ENCODE results near the gene ANKRD52. TPM values are rescaled to one million over a fixed set of nuclear protein-coding genes. Genes with fewer than 3 reads are reported as not detected.

ANKRD52 gene
- total and polyA plus RNA-seq, 10 of the 15 experiments (the other 5 are each of a cell fraction or from before 2014, with no cell fraction given) = 0.90 to 55.3 (median 16.1) TPM

DNA sequence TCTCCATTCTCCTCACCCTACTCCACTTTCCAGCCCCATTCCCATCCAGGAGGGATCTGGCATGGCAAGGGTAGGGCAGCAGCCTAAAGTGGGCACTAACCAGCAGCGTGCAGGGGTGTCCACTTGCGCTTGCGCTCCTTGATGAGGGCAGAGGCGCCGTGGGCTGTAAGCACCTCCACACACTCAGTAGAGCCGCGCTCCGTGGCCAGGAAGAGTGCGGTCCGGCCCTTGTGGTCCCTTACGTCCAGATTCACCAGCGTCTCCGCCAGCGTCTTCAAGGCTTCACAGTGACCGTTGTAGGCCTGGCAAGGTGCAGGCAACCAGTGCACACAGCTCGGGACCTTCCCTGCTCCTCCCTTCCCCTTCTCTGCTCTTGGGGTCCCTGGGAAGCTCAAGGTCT is 10.3 kb downstream of the ANKRD52 start:
- Histone ChIP-seq H3K36me3 (ENCODE audit: control insufficient read depth in 2 of 2, insufficient read depth in 2 of 2, low read length in 1 of 2) (peaks cover 20 to 33% of the 10 kb centered on the region in 2 experiments), H3K4me1 (ENCODE audit: control insufficient read depth, insufficient read depth, low read length) (no peaks in the 10 kb centered on the region), H2AFZ (ENCODE audit: control insufficient read depth, low read depth, low read length) (no peak overlapping the region), H3K27ac (ENCODE audit: control insufficient read depth, insufficient read depth) (no peak overlapping the region), H3K4me2 (ENCODE audit: control insufficient read depth, insufficient read depth) (no peak overlapping the region), H3K27me3 (replicated peaks in 1 of 2; ENCODE audit: control insufficient read depth in 2 of 2, insufficient read depth in 2 of 2, low read length in 1 of 2) (no peaks in the 10 kb centered on the region), H3K79me2 (ENCODE audit: control insufficient read depth, insufficient read depth, low read length) (no peaks in the 10 kb centered on the region), H4K20me1 (ENCODE audit: control insufficient read depth, insufficient read depth) (no peaks in the 10 kb centered on the region), H3K9ac (ENCODE audit: control insufficient read depth, insufficient read depth, low read length) (no peak overlapping the region), H3K4me3 (no peak overlapping the region), H3K9me3 (replicated peaks; ENCODE audit: control insufficient read depth, insufficient read depth, low read length) (no peaks in the 10 kb centered on the region)
- whole genome bisulfite sequencing (ENCODE audit: insufficient coverage, insufficient replicate concordance, low lambda C conversion rate, missing lambda C conversion rate) = 97% methylated on average over 16 of the region's 16 CpGs
- ChIA-PET SMC1A (ENCODE audit: uncharacterized antibody, unreplicated experiment) (no interaction called here), POLR2A (no interaction called here), CTCF (interaction anchor here (1.2 to 1.4 kb wide), 2 partner anchors 10 to 23 kb away, joined by 3 to 4 read pairs; partner anchors contain the start of gene ANKRD52), RAD21 (ENCODE audit: unreplicated experiment) (no interaction called here)
- intact Hi-C loops (cut with micrococcal nuclease; ENCODE audit: unreplicated experiment) (no loop called here), in situ Hi-C loops (cut with MboI) (no loop called here)
- FAIRE-seq (no peak), ATAC-seq (no peak), DNase-seq (ENCODE audit: low read depth, low spot score) (no peak)
- BruUV-seq (replicated peaks) = no TSS peak
- TF ChIP-seq PAX8 (IDR thresholded peaks at IDR 0.05) (no peak), TCF12 (IDR thresholded peaks at IDR 0.05; ENCODE audit: low read depth, low read length) (no peak), RBBP5 (conservative IDR thresholded peaks at IDR 0.05) (no peak), TCF3 (IDR thresholded peaks at IDR 0.05; ENCODE audit: borderline replicate concordance, insufficient read depth, low read depth, low read length) (no peak), RAD51 (IDR thresholded peaks at IDR 0.05) (no peak), POLR2A (IDR thresholded peaks at IDR 0.05; ENCODE audit: low read depth, low read length) (no peak; the same call in 1 of the 2 replicates), PAX5 (IDR thresholded peaks at IDR 0.05; ENCODE audit: borderline replicate concordance, low read depth, low read length) (no peak)
- TF ChIP-seq, protein P1, sequence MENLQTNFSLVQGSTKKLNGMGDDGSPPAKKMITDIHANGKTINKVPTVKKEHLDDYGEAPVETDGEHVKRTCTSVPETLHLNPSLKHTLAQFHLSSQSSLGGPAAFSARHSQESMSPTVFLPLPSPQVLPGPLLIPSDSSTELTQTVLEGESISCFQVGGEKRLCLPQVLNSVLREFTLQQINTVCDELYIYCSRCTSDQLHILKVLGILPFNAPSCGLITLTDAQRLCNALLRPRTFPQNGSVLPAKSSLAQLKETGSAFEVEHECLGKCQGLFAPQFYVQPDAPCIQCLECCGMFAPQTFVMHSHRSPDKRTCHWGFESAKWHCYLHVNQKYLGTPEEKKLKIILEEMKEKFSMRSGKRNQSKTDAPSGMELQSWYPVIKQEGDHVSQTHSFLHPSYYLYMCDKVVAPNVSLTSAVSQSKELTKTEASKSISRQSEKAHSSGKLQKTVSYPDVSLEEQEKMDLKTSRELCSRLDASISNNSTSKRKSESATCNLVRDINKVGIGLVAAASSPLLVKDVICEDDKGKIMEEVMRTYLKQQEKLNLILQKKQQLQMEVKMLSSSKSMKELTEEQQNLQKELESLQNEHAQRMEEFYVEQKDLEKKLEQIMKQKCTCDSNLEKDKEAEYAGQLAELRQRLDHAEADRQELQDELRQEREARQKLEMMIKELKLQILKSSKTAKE (IDR thresholded peaks at IDR 0.05; ENCODE audit: low read depth, poor library complexity, severe bottlenecking) = no peak
- TF ChIP-seq, protein P2, sequence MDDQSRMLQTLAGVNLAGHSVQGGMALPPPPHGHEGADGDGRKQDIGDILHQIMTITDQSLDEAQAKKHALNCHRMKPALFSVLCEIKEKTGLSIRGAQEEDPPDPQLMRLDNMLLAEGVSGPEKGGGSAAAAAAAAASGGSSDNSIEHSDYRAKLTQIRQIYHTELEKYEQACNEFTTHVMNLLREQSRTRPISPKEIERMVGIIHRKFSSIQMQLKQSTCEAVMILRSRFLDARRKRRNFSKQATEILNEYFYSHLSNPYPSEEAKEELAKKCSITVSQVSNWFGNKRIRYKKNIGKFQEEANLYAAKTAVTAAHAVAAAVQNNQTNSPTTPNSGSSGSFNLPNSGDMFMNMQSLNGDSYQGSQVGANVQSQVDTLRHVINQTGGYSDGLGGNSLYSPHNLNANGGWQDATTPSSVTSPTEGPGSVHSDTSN (IDR thresholded peaks at IDR 0.05; ENCODE audit: insufficient replicate concordance, low read depth, low read length) = no peak
- TF ChIP-seq, protein P3, sequence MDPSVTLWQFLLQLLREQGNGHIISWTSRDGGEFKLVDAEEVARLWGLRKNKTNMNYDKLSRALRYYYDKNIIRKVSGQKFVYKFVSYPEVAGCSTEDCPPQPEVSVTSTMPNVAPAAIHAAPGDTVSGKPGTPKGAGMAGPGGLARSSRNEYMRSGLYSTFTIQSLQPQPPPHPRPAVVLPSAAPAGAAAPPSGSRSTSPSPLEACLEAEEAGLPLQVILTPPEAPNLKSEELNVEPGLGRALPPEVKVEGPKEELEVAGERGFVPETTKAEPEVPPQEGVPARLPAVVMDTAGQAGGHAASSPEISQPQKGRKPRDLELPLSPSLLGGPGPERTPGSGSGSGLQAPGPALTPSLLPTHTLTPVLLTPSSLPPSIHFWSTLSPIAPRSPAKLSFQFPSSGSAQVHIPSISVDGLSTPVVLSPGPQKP (IDR thresholded peaks at IDR 0.05; ENCODE audit: low read depth, low read length) = no peak
- TF ChIP-seq, protein P4, sequence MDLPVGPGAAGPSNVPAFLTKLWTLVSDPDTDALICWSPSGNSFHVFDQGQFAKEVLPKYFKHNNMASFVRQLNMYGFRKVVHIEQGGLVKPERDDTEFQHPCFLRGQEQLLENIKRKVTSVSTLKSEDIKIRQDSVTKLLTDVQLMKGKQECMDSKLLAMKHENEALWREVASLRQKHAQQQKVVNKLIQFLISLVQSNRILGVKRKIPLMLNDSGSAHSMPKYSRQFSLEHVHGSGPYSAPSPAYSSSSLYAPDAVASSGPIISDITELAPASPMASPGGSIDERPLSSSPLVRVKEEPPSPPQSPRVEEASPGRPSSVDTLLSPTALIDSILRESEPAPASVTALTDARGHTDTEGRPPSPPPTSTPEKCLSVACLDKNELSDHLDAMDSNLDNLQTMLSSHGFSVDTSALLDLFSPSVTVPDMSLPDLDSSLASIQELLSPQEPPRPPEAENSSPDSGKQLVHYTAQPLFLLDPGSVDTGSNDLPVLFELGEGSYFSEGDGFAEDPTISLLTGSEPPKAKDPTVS (IDR thresholded peaks at IDR 0.05; ENCODE audit: low read depth, low read length) = no peak

Measured in GM12878 (cell line).